Activated naive CD4-positive, alpha-beta T cell treated with anti-CD3 and anti-CD28 coated beads, Interleukin-2, amount 50 U/mL, for 16 hours (primary cell): ENCODE measurements around the gene SYNPO2L.
"Not testable (repeated sequence)": the region's sequence is repeated elsewhere in the genome, so short reads cannot be mapped to it uniquely, and the experiment has no call there.

Source experiments
- DNase-seq: peaks from one replicate; pipeline ENCODE4 v3.0.0-alpha.2; 2020

Gene SYNPO2L

DNA sequence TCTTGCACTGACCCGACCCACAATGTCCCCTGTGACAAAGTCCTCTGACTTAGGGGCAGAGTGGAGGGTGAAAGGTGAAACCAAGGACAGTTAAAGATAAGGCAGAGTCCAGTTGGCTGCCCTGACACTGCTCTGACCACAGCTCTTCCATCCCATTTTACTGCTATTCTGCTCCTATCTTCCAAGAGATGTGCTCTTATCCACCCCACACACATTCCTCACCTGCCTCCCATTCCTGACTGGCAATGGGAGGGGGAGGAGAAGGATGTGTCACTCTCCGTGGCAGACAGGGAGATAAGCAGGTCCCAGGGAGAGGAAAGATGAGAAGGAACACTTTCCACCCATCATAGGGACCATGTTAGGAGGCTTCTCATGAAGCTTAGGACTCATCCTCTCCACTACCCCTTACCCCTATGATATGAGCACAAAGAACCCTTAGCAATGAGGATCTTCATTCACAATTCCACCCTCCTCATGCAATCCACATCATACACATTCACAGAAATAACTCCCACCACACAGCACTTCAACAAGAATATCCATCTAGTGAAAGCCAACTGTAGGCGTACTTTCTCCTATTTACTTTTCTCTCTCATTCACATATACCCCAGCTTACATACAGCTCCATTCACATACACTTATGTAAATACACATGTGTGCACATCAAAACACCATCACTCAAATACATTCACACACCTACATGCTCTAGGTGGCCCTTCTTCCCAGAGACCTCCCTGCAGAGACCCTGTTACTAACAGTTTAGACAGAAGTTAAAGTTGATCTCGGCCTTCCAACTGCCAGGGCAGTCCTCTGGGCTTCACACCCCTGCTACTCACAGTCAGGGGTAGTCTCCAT, 6.6 kb downstream of the SYNPO2L start:
- DNase-seq, result no peak

DNA sequence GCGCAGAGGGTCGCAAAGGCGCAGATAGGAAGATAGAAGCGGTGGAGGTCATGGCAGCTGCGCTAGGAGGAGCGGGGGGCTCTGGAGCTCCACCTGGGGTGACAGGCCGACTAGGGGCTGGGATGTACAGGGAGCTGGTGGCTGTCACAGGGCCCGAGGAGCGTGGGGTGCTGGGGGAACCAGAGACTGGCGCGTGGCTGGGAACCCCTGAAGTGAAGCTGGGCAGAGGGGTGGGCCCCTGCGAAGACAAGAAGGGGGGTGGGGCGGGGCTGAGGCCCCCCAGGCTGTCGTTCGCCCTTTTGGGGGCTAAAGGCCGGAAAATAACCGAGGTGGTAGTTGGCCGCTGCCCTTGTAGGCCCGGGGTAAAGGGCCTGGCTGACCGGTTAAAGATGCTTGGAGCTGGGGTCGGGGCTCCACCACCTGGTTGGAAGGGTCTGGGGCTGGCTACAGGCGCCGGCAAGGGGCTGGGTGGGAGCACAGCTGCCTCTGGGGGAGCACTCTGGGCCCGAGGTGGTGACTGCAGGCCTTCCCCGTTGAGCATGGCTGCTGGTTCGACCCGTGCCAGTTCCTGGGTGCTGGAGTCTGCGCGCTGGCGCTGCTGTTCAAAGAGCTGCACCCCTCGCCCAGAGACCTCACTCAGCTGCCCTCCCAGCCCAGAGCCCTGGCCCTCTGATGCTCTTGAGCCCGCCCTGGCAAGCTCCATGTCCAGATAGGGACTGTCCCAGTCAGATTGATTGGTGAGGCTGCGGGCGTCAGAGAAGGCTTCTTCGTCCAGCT, 7.8 kb downstream of the SYNPO2L start:
- no peak for DNase-seq

DNA sequence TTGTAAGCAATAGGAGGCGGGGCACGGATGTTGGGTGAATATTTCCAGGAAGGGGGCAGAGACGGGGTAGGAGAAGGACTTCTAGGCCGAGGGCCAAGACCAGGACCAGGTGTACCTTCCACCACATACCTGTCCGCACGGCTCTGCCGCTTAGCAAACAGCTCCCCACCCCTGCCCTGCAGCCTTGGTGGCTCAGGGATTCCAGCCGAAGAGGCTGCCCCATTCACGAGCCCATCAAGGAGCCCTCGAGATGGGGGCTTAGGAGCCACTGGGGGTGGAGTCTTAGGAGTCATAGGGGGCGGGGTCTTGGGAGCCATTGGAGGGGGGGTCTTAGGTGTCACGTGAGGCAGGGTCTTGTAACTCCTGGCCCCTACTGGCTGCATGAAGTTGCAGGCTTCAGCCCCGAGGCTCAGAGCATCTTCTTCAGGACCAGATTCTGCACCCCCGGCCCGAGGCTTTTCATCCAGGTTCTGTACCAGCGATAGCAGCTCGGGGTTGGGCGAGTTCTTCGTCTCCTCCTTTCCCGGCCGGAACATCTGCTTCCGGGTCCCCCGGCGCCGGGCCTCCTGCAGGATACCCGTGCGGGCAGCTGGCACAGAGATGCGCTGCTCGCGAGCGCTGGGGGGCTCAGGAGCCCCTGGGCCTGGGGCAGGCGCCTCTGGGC, 8.5 kb downstream of the SYNPO2L start:
- DNase-seq, result peak; percentile 32

DNA sequence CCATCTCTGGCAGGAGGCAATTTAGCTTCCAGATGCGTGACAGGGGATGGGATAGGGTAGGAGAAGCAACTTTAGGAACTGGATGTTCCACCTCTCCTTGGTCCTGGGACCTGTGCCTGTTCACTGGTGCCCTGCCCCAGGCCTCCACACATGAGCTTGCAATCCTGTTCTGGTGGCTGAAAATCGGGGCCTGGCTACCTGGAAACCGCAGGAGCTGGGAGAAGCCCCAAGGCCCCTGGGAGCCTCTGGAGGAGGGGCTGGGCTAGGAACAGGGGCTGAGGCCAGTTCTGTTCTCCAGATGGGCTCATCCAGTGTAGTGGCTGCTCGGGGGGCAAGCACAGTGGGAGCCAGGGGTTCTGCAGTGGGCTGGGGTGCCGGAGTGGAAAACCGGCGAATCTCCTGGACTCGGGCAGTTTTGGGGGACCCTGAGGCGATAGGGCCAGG, 9.2 kb downstream of the SYNPO2L start:
- no peak for DNase-seq

DNA sequence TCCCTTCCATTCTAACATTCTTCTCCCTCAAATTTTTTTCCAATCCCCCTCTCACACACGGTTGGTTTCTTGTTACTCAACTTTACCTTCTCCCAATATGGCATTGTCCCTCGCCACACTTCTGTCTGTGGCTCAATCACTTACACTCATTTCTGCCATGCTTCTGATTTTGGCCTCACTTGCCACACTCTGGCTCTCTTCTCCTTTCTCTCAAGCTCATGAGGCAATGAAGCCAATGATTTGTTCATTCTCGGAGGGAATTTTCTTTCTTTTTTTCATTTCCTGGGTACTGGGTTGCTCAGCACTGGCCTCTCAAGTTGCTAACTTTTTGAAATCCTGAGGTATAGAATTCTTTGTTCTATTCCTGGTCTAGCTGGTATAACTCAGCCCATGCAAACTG, 10.6 kb downstream of the SYNPO2L start:
- no peak for DNase-seq

DNA sequence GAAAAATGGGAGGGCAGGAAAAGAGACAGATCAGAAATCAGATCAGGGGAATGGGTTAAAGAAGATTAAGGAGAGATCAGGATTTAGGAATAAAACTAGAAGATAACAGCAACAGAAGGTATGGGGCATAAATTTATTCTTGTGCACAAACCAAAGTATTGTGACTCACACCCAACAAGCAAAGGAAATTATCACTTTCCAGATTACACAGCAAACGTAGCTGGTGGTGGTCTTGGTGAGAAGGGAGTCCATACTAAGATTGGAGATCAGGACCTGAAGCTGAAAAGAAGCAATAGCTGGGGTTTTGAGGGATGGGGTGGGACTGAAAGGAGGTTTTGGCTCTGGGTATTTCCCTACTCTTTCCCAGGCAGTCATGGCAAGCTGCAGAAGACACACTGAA, 11.1 kb downstream of the SYNPO2L start:
- no peak for DNase-seq

DNA sequence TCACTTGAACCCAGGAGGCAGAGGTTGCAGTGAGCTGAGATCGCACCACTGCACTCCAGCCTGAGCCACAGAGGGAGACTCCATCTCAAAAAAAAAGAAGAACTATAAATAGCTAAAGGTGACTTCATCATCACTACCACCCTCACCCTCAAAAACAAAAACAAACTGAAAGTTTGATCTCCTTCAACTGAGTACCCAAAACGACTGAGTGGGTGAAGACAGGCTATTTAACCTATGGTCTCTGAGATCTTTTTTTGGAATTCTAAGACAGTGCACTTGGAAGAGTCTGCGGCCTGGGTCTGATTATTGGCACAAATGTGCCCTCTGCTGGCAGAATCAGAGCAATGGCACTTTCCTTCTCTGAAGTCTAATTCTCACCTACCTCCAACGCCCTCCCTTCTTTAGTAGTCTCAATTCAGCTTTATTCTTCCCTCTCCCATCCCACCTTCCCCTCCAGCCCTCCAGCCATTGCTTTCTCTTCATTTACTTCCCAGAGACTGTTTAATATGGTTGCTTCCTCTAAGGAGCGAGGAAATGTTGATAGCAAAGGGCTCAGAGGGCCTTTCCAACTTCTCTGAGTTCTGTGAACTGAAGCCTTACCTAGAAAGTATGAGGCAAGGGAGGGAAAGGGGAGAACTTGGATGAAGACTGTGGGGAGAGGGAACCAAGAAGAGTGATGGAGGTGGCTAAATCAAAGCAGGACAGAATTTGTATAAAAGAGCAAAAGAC, 11.7 kb downstream of the SYNPO2L start:
- DNase-seq, result peak; percentile 33

DNA sequence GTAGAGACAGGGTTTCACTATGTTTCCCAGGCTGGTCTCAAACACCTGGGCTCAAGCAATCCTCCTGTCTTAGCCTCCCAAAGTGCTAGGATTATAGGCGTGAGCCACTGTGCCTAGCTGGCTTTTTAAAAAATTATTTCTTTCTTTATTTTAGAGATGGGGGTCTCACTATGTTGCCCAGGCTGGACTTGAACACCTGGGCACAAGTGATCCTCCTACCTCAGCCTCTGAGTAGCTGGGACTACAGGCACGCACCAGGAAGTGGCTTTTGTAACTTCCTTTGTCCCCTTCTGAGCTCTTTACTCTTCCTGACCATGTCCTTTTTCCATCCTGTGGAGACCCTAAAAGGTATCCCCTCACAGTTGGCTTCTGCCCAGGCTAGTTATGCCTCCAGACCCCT, 12.5 kb downstream of the SYNPO2L start:
- DNase-seq, result no peak

DNA sequence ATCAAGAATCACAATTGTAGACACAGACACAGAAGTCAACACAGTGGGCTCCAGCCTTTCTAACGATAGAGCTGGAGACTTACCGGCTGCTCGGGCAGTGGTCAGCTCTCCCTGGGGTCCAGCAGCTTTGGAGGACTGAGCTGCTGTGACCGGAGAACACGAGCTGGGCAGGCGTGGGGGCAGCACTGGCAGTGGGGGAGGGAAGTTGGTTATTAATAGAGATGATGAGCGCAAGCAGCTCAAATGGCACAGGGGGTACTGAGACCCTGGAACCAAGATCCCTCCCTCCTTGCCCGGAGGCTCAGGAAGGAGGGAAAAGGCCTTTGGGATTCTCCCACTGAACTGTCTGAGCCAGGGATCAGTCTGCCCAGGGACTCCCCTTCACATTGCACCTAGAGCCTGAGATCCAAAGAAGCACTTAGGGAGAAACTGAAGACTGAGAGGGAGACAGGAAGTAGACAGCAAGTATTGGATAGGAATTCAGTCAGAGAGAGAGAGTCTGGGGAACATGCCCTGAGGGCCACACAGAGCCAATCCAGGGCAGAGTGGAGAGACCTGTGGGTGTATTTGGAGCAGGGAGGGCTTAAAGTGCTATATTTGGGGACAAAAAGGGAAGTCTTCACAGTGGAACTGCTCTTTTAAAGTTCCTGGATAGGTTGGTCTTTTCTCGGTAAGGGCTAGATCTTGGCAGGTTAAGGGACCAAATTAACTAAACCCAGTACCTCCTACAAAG, 14.3 kb downstream of the SYNPO2L start, which contains the start of gene MYOZ1:
MYOZ1 (minus strand) TSS at position 147 of the 733 bp plus-strand sequence. CDS start 1,457 bp downstream, outside the sequence.
- DNase-seq, result no peak

DNA sequence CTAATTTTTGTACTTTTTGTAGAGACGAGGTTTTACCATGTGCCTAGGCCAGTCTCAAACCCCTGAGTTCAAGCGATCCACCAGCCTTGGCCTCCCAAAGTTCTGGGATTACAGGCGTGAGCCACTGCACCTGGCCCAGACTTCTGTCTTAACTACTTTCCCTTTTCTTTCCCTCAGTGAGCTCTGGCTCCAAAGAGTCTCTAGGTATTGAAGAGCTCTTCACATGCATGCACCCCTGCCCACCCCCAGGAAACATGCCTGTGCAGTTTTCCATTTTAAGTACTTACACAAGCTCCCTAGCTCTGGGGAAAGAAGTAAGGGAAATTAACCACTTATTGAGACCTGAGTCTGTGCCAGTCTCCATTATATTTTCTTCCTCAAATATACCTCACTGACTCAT, 16.5 kb downstream of the SYNPO2L start:
- DNase-seq, result no peak

DNA sequence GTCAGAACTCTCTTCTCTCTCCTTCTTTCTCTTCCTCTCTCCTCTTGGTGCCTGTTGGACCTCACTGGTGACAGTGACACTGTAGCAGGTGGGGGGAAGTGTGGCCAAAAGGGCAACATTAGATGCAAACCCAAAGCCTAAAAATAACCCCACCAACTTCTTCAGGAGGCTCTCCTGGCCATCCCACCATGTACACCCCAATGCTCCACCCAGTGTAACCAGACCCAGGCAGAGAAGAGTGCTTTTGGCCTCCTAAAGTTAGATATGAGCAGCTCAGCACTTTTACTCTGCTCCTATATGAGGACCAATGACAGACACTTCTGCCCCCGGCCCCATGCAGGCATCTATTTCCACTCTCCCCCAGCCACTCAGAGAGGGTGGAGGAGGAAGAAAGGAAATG, 20.0 kb downstream of the SYNPO2L start:
- DNase-seq, result no peak

DNA sequence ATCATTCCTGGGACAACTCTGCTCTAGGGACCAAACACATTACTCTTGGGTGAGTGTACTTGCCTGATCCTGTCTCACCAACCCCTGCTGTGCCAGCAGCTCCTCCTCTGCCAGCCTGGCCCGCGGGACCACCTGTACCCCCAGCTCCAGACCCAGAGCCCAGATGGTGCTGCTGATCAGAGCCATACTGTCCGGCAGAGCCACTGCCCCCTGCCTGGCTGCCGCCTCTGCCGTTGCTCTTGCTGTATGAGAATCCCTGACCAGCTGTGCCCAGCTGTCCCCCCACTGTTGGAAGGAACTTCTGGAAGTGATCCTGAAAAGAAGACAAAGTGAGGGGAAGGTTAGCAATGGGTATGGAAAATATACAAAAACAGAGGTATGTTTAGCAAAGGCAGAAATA, 21.4 kb downstream of the SYNPO2L start:
- DNase-seq, result no peak

DNA sequence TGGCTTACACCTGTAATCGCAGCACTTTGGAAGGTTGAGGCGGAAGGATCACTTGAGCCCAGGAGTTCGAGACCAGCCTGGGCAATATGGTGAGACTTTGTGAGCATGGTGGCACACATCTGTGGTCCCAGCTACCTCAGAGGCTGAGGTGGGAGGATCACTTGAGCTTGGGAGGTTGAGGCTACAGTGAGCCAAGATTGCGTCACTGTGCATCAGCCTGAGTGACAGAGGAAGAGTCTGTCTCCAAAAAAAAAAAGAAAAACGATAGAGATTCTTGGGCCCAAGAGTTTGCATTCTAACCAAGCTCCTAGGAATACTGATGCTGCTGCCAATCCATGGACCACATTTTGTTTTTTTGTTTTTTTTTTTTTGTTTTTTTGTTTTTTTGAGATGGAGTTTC, 26.7 kb downstream of the SYNPO2L start:
- DNase-seq, result no peak

DNA sequence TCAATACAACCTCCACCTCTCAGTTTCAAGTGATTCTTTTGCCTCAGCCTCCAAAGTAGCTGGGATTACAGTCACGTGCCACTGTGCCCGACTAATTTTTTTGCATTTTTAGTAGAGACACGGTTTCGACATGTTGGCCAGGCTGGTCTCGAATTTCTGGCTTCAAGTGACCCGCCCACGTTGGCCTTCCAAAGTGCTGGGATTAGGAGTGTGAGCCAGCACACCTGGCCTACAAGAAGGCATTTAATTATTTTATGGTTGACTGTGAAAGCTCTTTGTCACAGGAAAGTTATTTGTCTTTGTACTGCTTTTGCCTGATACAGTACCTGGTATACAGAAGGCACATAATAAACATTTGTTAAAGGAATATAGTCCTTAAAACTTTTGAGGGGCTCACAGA, 27.4 kb downstream of the SYNPO2L start:
- DNase-seq, result no peak

DNA sequence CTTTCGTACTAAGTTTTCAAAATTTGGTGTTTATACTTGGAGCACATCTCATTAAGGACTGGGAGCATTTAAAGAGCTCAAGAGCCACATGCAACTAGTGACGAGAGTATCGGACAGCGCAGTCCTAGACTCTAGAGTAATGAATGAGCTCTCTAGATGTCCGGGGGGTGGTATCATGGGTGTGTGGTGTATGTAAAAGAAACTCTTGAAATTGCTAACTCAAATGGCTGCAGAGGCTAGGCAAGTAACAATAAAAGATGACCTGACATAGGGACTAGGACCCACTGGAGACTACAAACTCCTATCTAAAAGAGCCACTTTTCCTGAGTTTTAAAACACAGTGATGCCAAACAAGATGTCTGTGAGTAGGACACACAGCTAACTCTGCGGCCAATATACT, 28.5 kb downstream of the SYNPO2L start:
- DNase-seq, result no peak

DNA sequence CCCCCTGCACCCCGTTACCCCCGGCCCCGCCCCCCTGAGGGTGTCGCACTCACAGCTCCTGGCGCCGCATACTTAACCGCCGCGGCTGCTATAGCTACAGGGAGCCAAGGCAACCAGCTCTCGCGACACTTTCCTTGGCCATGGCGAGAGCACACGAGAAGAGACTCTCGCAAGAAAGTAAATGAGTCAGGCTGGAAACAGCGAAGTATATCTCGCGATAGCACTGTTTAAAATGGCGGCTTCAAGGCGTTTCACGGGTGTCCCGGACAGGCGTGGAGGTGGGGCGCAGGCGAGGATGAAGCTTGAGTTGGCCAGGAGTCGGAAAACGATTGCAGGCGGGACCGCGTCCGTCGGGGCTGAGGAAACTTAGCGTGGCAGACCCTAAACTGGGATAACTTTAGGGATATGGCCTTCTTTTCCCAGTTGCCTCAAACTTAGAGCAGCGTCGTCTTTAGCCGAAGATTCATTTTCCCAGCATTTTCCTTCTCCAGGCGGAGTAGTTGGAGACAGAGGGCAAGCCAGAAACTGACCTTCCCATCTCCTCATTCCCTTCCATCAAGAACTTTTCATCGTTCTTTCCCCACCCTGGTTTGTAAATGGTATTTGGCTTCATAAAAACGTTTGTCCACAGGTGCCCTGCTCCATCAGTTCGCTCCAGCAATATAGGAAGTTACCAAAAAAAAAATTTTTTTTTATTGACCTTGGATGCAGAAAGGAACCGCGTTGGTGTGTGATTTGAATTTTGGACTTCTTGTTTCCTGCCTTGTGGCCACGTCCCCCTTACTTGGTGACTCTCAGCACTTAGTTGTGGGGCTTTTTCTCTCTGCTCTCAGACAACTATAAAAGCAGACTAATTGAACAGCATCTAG, 29.7 kb downstream of the SYNPO2L start:
- DNase-seq, result peak; percentile 92

DNA sequence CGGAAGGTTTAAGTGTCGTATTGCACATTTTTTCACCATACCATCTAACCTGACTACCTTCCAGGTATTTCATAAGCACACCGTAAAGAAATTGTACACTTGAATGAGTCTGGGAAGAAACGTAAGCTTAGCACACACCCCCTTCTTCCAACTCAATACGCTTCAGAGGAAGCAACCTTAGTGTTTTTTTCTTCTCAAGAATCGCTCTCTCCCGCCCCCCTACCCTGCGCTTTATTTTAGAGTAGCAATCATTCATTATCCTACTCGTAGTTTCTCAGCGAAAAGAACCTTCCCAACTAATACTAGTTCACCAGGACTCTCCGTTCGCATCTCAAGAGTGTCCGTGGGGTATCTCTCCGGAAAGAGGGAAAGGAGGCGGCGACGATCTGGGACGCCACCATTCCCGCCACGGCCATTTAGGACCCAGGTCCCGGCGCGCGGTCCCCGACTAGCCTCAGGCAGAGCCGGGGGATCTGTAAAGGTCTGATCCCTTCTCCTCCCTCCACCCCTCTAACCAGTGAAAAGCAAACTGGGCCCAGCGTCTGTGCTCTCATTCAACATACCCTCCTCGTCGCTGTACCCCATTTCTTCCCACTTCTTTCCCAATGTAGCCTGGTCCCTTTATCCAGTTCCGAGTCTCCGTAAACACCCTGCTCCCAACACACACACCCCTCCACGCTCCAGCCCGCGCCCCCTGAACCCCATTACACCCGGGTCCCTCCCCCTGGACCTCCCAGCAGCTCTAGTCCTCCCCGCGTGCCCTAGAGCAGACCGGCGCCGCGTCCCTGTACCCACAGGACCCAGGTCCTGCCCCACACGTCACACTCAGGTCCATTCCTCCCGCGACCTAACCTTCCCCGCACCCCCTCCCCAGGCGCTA, 30.6 kb downstream of the SYNPO2L start:
- no peak for DNase-seq

DNA sequence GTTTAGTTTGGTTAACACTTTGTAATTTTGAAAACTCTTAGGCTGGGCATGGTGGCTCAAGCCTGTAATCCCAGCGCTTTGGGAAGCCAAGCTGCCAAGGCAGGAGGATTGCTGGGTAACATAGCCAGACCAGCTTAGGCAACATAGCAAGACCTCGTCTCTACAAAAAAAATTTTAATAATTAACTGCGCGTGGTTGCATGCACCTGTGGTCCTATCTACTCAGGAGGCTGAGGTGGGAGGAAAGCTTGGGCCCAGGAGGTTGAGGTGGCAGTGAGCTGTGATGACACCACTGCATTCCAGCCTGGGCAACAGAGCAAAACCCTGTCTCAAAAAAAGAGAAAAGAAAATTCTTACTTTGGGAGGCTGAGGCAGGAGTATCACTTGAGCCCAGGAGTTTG, 32.8 kb downstream of the SYNPO2L start:
- DNase-seq, result no peak

DNA sequence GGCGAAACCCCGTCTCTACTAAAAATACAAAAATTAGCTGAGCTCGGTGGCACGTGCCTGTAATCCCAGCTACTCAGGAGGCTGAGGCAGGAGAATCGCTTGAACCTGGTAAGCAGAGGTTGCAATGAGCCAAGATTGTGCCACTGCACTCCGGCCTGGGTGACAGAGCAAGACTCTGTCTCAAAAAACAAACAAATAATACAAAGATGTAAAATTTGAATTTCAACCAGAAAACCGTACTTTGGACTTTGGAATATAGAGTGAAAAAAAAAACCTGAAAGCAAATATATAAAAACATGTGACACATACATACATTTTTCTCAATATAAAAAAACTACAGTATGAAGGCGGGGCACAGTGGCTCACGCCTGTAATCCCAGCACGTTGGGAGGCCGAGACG, 34.9 kb downstream of the SYNPO2L start:
- DNase-seq, result not testable (repeated sequence)

DNA sequence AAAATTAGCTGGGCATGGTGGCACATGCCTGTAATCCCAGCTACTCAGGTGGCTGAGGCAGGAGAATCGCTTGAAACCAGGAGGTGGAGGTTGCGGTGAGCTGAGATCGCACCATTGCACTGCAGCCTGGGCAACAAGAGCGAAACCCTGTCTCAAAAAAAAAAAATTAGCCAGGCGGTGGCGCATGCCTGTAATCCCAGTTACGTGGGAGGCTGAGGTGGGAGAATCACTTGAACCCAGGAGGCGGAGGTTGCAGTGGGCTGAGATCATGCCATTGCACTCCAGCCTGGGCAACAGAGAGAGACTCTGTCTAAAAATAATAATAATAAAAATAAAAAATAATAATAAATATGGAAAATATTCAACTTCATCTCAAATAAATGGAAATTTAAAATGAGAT, 38.7 kb downstream of the SYNPO2L start:
- DNase-seq, result not testable (repeated sequence)
